GM21529 (cell line): ENCODE results near the gene HERC3.

Experiments used
- ATAC-seq: cut with Tn5 transposase; IDR thresholded peaks from one replicate; pipeline ENCODE4 v1.9.1; 2021; ENCODE audit not compliant: unreplicated experiment

Gene HERC3

DNA sequence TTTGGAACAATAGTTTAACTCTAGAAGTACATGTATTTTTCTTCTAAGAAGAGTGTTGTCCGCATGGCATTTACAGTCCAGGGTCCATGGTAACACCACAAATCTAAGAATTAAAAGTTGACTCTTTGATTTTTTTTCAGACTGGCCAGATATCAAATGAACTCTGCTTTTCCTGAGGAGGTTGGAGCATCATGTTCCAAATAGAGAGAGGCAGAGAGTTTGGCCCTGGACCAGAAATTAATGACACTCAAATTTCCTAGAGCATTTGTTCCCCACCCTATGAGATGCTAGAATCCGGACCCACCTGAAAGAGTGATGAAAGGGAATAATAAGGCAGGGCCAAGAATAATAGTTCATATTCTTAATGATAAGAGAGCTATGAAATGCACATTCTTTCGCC lies 152.3 kb downstream of the HERC3 start:
- ATAC-seq = no peak

DNA sequence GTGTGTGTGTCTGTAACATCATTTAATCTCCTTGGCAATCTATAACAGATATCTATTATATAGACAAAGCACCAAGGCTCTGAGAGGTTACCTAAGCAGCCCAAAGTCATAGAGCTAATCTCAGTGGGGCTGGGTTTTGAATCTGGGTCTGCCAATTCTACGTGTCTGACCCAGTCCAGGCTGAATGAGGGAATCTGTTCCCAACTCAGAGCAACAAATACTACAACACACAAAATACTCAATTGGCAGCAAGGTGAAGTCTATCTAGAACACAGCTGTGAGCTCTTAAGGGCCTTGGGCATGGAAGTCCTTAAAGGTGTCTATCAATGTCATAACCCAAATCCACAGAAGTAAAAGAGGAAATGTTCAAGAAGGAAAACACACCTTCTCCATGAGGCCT lies 152.9 kb downstream of the HERC3 start:
- no peak for ATAC-seq

DNA sequence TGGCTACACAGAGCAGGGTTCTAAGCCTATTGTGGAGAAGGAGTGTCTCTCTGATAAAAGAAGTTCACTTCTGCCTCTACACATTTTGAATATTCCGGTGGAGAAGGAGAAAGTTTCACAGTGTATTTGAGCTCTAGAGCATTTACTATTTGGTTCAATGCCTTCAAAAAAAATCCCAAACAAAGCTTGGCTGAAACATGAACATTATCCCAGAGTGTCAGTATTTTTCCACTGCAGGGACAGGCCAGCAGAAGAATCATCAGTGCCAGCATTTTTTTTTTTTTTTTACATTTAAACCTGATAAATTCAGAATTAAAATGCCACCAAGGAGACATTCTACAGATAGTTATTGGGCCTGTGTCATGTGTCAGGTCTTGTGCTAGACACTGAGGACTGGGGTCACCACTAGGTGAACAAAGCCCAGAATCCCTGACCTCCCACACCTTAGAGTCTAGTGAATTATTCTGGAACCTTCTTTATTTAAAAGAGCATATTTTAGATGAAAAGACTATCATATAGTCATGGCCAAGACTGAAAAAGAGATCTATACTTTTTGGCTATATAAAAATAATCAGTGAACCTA lies 153.4 kb downstream of the HERC3 start:
- ATAC-seq = no peak

GRCh38 chr4:88746206-88746605 lies 153.9 kb downstream of the HERC3 start:
- no peak for ATAC-seq

DNA sequence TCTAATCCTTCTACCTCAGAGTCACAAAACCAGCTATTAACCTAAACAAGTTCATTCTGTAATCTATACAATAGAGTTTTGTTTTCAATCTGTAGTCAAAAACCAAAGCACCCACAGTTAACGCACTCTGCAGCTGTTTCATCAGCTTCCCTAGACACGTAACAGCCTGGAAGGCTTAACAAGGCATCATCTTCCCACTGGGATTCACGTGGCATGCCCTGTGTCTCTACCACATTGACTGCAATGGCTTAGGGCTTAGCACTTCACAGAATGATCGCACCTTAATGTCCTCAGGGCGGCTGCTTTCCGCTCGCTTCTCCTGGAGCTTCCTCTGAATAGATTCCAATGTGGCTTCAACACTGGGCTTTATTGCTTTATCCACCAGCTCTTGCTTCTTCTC lies 155.1 kb downstream of the HERC3 start:
- ATAC-seq = no peak

GRCh38 chr4:88750369-88750768 lies 158.1 kb downstream of the HERC3 start:
- no peak for ATAC-seq

DNA sequence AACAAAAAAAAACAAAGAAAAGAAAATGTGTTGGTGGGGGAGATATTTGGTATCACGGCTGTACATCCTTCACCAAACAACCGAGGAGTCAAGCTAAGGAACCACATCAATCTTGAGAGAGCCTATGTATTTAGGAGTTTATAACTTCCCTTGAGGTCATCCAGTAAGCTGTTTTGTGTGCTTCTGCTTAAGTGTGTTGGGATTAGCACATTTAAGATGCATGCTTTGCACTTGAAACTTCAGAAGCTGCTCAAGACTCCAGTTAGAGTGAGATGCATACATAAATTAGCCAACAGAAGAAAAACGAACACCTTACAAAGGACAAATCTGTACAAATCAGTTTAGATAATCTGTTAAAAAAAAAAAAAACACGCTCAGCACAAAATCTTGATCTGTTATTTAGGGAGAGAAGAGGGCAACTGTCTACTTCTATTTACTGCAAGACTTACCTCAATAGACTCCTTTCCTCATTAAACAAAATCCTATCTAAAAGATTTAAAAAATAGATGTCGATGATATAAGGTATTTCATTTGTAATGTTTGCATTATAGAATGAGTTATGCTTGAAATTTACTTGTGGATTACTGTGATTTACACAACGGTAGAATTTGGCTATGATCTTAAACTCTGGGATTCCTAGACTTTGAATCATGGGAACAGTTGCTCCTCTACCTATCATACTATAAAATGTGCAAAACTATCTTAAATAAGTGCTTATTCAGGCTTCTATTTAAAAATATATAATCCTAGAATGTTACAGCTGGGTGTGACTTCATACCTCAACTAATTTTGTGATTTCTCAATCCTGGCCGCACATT lies 159.2 kb downstream of the HERC3 start:
- no peak for ATAC-seq

DNA sequence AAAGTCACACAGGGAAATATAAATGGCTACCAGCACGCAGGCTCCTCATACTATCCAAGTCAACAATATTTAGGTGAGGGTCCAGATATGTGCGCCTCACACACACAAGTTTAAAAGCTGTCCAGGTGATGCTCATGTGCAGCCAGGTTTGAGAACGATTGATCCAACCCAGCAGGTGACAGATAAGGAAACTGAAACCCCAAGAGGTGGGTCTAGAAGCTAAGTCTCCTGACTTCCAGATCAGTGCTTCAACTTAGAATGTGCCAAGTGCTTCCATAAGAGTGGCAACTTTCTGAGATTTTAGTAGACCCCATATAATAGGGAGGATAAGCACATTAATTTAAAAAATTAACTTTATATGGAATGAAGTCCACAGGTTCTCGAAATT lies 159.8 kb downstream of the HERC3 start:
- ATAC-seq = no peak

- no peak for ATAC-seq
Observed at GRCh38 chr4:88752754-88753153, 160.5 kb downstream of the HERC3 start.

DNA sequence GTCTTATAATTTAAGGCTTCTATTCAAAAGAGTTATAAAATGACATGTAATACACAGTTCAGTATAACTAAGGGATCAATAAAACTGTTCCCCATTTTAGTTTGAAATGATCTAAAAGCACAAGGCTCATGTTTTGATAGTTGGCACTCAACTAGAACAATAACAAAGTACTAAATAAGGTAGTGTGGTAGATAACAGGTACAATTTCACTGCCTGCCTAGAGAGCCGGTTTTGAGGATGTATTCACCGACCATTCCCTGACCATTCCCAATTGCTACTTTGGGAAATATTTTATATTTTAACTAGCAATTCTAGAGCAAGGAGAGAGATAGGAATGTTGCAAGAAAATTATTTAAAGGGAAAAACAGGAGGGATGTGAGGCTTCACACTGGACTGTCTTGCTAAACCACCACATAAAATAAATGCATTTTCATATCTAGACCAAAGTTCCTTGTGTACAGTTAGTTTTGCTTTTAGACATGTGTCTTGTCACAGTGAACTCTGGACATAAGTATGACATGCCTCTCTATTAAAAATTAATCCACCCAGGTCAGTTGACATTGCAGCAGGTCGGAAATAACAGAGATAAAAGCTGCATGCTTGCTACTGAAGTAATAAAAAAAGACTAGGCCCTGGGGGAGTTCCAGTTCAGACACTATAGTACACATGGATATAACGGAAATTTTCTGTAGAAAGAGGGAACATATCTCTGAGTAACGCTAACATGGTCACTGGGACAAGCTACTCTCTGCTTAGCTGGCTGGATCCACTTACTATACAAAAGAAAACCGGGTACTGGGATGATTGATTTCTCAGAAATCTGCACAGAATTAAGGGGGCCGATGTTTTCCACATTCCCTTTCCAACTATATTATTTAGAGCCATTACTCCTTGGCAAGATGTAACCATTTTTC lies 161.6 kb downstream of the HERC3 start:
- ATAC-seq = no peak

GRCh38 chr4:88754796-88755195 lies 162.5 kb downstream of the HERC3 start:
- ATAC-seq = no peak

DNA sequence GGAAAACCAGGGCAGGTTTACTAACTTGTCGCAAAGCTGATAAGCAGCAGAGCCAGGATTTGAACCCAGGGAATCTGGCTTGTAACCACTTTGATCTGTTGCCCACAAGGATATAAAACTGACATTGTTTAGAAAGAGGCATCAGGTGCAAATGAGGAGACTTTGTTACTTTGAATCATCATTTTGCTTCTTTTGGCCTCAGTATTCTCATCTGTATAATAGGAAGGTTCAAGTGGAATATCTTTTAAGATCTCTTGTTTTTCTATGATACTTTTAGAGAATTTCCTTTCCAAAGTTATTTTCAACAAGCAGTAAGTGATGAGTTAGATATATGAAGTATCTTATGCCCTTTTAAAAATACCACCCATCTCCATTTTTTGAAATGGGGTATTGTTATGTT lies 163.2 kb downstream of the HERC3 start:
- ATAC-seq = no peak

DNA sequence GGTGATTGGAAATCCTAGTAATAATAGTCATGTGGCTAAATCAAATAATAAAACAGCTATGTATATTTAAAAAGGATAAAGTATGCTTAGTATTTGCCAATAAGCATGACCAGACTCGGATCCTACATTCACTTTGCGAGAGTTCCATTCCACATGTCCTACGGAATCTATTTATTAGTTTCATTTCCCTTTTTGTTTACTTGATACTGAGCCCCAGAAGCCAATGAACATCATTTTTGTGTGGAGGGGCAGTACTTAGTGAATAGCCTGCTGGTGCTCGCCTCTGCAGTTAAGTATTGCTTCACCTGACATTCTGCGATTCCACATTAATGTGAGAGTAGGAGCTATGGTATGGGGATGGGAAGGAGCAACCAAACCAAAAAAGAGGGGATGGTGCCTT lies 163.9 kb downstream of the HERC3 start:
- no peak for ATAC-seq

DNA sequence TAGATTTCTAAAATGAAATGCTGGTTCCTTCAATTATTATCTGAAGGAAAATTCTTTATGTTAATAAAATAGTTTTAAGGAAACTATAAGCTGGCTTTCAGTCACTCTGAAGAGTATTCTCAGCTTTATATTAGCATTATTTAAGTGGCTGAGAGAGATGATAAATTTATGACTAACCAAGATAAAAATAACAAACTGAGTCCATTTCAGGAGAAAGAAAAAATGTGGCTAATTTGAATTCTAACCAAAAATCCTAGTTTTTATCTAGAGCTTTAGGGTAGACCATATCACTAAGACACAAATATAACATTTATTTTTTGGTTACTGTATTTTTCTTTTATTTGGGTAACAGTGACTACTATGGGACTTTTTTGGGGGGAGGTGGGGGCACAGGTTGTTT lies 164.8 kb downstream of the HERC3 start:
- no peak for ATAC-seq

DNA sequence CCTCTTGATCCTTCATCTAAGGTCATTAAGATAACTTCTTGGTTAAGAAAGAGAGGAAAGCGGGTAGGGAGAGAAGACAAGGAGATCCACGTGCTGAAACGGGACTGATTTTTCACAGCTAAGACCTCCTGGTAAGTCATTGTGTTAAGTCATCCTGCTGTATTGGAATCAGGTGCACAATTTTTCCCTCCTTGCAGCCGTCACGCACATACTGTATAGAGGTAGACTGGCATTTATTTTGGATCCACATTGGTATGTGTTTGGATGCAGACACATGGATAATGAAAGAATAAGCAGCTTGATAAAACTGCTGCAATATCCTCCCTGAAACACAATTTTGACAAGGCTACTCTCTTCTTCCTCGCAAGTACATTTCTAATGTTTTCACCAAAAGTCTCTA lies 165.5 kb downstream of the HERC3 start:
- no peak for ATAC-seq
